HepG2 (cell line): ENCODE measurements around the gene ARPC3. TPM values are rescaled to one million over a fixed set of nuclear protein-coding genes. Genes with fewer than 3 reads are reported as not detected.

ENCODE experiments used
- HNF4G ChIP-seq, 2 experiments: sonication (generic) in 1 of 2; formaldehyde crosslinking in 1 of 2; IDR thresholded peaks; 2 replicates each; pipeline versions ENCODE4 v1.4.0 to v1.6.1; 2011 to 2020; ENCODE audit warnings: borderline replicate concordance in 2 of 2, low read depth in 2 of 2, mild to moderate bottlenecking in 2 of 2, low read length in 1 of 2, missing genetic modification reagents in 1 of 2, moderate library complexity in 1 of 2
- ZNF235 ChIP-seq: sonication (generic); formaldehyde crosslinking; IDR thresholded peaks from 2 replicates; pipeline ENCODE4 v1.8.1; 2023; ENCODE audit warnings: mild to moderate bottlenecking, missing genetic modification reagents, borderline replicate concordance
- polyA plus RNA-seq, 8 experiments: library from polyadenylated mRNA; depleted of rRNA in 3 of 8; stranded (reverse) in 7 of 8; unstranded in 1 of 8; fragments of >200 nt; fragmentation: Illumina TruSeq in 4 of 8; extraction: Trizol in 4 of 8; gene quantifications; 2 replicates each; pipeline versions ENCODE4 v1.2.1 to v1.2.3, GENCODE V29; 2011 to 2016; ENCODE audit warnings: low read depth in 4 of 8, missing spikeins in 1 of 8, mixed read lengths in 1 of 8; ENCODE audit not compliant: insufficient read depth in 1 of 8
- total RNA-seq, 5 experiments: library from RNA; depleted of rRNA; stranded (reverse); fragments of >200 nt; fragmentation: Illumina TruSeq; extraction: Trizol; gene quantifications; 2 replicates each; pipeline ENCODE4 v1.2.3, GENCODE V29; 2016; ENCODE audit warnings: low read depth in 1 of 5
- TF ChIP-seq, protein P1 (sequence below): sonication (generic); formaldehyde crosslinking; IDR thresholded peaks from 2 replicates; pipeline ENCODE4 v1.5.1; 2020; ENCODE audit warnings: mild to moderate bottlenecking, missing genetic modification reagents, moderate library complexity
- TF ChIP-seq, protein P2 (sequence below): sonication (generic); formaldehyde crosslinking; IDR thresholded peaks from 2 replicates; pipeline ENCODE4 v1.4.0; 2020; ENCODE audit warnings: mild to moderate bottlenecking, missing genetic modification reagents
- TF ChIP-seq, protein P3 (sequence below): sonication (generic); formaldehyde crosslinking; IDR thresholded peaks from 2 replicates; pipeline ENCODE4 v1.5.0; 2020; ENCODE audit warnings: mild to moderate bottlenecking, missing genetic modification reagents, borderline replicate concordance
- TF ChIP-seq, protein P4 (sequence below): sonication (generic); formaldehyde crosslinking; IDR thresholded peaks from 2 replicates; pipeline ENCODE4 v1.4.0; 2020; ENCODE audit warnings: mild to moderate bottlenecking, missing genetic modification reagents

The ARPC3 gene
- total and polyA plus RNA-seq, 2 of the 13 experiments (the other 11 are each of a cell fraction or from before 2014, with no cell fraction given): 32.7 to 234 TPM

DNA sequence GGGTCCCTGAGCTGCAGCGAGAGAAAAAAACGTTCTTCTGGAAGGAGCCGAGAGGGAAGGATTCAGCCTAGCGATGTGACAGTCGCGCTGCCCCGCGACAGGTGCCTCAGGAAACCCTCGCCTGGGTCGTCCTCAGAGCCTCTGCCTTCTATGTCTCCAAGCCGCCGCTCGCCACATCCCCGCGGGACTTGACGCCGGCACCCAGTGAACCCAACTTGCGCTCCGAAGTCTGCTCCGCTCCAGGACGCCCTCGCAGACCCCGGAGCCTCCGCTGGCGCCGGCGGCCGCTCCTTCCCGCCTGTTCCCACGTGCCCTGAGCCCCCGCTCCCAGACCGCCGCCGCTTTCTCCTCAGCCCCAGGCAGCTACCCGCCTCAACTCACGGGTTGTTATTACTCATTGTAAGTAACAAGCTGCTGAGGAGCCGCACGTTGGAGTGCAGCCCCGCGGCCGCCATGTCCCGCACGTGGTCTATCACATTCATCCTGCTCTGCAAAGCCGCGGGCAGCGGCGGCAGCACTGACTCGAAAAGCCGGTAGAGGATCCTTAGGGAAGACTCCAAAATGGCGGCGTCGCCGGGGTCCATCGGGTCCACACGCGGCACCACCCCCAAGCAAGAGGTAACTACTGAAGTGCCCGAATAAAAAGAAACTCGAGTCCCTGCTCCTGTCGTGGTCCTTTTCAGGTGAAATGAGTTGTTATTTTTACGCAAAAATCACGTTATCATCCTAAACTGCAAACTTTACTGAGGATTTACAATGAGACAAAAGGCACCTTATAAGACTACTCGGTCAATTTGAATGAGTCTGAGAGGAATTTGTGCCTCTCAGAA is 46.8 kb downstream of the ARPC3 start, which contains the start of gene ANAPC7 (continued):
- TF ChIP-seq, protein P1, sequence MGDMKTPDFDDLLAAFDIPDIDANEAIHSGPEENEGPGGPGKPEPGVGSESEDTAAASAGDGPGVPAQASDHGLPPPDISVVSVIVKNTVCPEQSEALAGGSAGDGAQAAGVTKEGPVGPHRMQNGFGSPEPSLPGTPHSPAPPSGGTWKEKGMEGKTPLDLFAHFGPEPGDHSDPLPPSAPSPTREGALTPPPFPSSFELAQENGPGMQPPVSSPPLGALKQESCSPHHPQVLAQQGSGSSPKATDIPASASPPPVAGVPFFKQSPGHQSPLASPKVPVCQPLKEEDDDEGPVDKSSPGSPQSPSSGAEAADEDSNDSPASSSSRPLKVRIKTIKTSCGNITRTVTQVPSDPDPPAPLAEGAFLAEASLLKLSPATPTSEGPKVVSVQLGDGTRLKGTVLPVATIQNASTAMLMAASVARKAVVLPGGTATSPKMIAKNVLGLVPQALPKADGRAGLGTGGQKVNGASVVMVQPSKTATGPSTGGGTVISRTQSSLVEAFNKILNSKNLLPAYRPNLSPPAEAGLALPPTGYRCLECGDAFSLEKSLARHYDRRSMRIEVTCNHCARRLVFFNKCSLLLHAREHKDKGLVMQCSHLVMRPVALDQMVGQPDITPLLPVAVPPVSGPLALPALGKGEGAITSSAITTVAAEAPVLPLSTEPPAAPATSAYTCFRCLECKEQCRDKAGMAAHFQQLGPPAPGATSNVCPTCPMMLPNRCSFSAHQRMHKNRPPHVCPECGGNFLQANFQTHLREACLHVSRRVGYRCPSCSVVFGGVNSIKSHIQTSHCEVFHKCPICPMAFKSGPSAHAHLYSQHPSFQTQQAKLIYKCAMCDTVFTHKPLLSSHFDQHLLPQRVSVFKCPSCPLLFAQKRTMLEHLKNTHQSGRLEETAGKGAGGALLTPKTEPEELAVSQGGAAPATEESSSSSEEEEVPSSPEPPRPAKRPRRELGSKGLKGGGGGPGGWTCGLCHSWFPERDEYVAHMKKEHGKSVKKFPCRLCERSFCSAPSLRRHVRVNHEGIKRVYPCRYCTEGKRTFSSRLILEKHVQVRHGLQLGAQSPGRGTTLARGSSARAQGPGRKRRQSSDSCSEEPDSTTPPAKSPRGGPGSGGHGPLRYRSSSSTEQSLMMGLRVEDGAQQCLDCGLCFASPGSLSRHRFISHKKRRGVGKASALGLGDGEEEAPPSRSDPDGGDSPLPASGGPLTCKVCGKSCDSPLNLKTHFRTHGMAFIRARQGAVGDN (CRISPR knock-in tag): peak; percentile 96
- TF ChIP-seq HNF4G (IDR thresholded peaks at IDR 0.05; ENCODE audit: borderline replicate concordance, low read depth, low read length) (no peak), HNF4G (CRISPR knock-in tag; IDR thresholded peaks at IDR 0.05; ENCODE audit: borderline replicate concordance, low read depth) (no peak), ZNF235 (CRISPR knock-in tag) (0 out of 2 replicates have a peak, but pooled peaks have one; percentile 46)
- TF ChIP-seq, protein P2, sequence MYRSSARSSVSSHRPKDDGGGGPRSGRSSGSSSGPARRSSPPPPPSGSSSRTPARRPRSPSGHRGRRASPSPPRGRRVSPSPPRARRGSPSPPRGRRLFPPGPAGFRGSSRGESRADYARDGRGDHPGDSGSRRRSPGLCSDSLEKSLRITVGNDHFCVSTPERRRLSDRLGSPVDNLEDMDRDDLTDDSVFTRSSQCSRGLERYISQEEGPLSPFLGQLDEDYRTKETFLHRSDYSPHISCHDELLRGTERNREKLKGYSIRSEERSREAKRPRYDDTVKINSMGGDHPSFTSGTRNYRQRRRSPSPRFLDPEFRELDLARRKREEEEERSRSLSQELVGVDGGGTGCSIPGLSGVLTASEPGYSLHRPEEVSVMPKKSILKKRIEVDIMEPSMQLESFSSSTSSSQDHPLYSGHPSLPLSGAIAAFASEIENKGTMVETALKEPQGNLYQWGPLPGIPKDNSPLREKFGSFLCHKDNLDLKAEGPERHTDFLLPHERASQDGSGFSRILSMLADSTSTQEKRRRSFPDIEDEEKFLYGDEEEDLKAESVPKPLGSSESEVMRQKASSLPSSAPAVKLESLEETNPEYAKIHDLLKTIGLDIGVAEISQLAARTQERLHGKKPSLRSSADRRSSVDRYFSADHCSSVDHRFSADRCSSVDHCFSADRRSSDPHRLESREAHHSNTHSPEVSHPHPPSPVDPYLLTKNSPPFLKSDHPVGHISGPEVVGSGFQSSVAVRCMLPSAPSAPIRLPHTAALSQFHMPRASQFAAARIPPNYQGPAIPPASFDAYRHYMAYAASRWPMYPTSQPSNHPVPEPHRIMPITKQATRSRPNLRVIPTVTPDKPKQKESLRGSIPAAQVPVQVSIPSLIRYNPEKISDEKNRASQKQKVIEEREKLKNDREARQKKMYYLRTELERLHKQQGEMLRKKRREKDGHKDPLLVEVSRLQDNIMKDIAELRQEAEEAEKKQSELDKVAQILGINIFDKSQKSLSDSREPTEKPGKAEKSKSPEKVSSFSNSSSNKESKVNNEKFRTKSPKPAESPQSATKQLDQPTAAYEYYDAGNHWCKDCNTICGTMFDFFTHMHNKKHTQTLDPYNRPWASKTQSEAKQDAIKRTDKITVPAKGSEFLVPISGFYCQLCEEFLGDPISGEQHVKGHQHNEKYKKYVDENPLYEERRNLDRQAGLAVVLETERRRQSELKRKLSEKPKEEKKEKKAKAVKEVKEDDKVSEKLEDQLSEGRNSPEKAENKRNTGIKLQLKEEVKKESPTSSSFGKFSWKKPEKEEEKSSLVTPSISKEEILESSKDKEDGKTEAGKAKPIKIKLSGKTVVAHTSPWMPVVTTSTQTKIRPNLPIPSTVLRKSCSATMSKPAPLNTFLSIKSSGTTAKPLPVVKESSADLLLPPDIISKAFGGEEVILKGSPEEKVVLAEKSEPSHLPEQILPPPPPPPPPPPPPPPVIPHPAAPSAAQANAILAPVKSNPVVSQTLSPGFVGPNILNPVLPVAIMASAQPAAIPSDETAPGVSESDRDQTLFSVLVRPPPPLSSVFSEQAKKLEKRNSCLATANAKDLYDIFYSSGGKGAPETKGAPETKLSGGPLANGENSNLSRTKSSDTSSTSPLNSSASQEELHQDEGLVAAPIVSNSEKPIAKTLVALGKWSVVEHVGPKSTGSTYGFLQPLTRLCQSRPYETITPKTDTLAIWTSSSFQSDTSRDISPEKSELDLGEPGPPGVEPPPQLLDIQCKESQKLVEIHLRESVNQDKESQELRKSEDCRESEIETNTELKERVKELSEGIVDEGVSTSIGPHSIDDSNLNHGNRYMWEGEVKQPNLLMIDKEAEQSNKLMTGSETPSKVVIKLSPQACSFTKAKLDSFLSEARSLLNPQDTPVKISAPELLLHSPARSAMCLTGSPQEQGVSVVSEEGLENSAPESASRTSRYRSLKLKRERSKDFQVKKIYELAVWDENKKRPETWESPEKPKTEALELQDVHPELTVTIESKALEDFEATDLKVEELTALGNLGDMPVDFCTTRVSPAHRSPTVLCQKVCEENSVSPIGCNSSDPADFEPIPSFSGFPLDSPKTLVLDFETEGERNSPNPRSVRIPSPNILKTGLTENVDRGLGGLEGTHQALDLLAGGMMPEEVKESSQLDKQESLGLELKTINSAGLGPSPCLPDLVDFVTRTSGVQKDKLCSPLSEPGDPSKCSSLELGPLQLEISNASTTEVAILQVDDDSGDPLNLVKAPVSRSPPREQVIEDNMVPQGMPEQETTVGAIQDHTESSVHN (CRISPR knock-in tag): no peak
- TF ChIP-seq, protein P3, sequence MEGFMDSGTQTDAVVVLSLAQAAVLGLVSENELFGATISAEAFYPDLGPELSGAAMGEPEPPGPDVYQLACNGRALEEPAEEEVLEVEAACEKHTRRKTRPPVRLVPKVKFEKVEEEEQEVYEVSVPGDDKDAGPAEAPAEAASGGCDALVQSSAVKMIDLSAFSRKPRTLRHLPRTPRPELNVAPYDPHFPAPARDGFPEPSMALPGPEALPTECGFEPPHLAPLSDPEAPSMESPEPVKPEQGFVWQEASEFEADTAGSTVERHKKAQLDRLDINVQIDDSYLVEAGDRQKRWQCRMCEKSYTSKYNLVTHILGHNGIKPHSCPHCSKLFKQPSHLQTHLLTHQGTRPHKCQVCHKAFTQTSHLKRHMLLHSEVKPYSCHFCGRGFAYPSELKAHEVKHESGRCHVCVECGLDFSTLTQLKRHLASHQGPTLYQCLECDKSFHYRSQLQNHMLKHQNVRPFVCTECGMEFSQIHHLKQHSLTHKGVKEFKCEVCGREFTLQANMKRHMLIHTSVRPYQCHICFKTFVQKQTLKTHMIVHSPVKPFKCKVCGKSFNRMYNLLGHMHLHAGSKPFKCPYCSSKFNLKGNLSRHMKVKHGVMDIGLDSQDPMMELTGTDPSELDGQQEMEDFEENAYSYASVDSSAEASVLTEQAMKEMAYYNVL (CRISPR knock-in tag): no peak
- TF ChIP-seq, protein P4, sequence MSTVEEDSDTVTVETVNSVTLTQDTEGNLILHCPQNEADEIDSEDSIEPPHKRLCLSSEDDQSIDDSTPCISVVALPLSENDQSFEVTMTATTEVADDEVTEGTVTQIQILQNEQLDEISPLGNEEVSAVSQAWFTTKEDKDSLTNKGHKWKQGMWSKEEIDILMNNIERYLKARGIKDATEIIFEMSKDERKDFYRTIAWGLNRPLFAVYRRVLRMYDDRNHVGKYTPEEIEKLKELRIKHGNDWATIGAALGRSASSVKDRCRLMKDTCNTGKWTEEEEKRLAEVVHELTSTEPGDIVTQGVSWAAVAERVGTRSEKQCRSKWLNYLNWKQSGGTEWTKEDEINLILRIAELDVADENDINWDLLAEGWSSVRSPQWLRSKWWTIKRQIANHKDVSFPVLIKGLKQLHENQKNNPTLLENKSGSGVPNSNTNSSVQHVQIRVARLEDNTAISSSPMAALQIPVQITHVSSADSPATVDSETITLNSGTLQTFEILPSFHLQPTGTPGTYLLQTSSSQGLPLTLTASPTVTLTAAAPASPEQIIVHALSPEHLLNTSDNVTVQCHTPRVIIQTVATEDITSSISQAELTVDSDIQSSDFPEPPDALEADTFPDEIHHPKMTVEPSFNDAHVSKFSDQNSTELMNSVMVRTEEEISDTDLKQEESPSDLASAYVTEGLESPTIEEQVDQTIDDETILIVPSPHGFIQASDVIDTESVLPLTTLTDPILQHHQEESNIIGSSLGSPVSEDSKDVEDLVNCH (CRISPR knock-in tag): no peak
